GM13976 (cell line): ENCODE data around the gene NFU1.

ENCODE experiments used
- DNase-seq: peaks from one replicate; pipeline ENCODE4 v3.0.0; 2012; ENCODE audit warnings: low spot score
- CTCF ChIP-seq: IDR thresholded peaks from 2 replicates; pipeline ENCODE4 v1.5.1; 2012; ENCODE audit warnings: borderline replicate concordance, mild to moderate bottlenecking; ENCODE audit not compliant: insufficient read depth; ENCODE audit errors: extremely low read depth, missing control alignments, control extremely low read depth
- in situ Hi-C: fragments of 300-500 bp; cut with MboI; formaldehyde crosslinking; loops from one replicate; pipeline ENCODE4 v1.12.0; 2022; ENCODE audit warnings: low sequenced_read_pairs, mixed read lengths, inconsistent platforms; ENCODE audit not compliant: unreplicated experiment

Gene NFU1

GRCh38 chr2:69474688-69475087 is 37.5 kb upstream of the NFU1 start:
- in situ Hi-C loops: no loop called here
- TF ChIP-seq CTCF: no peak

DNA sequence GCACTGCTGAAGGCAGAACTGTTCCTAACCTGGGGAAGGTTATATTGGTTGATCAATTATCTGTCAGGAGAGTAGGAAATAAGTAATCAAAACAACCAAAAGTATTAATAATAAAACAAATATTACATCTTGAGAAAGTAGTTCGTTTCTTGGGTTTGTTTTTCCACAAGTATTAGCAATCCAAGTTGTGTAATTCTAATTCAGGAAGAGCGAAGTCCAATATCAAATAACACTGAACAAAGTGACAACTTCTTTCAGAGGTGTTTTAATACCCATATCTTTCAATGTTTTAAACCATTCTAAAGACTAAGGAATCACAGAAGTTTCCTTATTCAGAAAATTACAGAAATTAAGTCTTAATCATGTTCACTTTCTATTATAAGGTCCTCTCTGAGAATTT is 34.6 kb upstream of the NFU1 start:
- in situ Hi-C loops: no loop called here
- no peak for DNase-seq

More at GRCh38 chr2:69474688-69475087, 37.5 kb upstream of the NFU1 start:
- DNase-seq: no peak

DNA sequence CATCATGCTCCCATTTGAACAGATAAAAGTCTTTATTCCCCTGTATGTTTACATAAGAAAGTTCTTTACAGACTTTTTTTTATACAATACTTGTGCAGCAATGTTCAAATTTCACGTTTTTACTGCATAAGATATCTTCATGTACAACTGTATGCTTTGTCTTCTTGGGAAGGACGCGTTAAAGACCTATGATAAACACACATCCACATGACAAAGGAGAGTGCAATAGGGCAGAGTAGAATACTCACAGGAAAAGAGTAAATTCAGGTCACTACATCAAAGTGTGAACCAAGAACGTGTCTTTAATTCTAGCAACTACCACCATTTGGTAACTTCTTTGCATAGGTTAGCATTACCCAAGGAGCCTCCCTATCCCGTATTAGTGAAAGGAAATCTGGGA is 33.7 kb upstream of the NFU1 start:
- no peak for DNase-seq
- in situ Hi-C loops: no loop called here
- TF ChIP-seq CTCF: no peak

More for the DNA sequence above, 34.6 kb upstream of the NFU1 start:
- no peak for TF ChIP-seq CTCF

DNA sequence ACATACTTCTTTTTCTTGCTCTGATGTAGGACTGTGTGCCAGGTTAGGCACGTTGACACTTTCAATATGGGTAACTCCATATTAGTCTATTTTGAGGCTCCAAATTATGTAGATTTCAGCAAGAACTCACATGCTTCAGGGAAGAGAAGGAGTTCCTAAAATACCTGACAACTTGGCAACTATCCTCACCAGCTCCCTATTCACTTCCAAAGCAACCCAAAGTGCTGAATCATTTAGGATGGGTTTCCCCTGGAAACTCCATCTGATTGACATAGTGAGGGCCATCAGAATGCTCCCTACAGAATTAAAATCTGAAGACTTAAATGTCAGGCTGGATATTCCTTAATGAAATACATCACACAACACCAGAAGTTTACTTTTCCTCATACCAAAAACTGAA is 32.5 kb upstream of the NFU1 start:
- DNase-seq: no peak
- in situ Hi-C loops: no loop called here
- TF ChIP-seq CTCF: no peak

DNA sequence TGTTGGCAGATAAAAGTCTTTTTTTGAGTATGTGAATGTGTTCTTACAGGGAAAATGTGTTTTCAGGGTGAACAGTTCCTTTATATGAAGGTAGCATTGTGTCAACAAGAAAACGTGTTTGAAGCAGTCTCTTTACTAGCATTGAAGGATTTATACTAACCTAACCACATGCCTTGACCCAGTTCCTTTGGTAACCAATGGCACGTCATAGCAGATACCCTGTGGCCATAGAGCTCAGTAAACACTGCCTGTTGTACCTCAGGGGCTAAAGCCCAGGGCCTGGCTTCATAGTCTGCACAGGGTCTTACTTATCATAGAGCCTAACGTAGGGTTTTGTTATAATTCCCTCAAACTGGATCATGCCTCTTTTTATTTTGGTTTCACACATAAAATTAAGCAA is 32.1 kb upstream of the NFU1 start:
- in situ Hi-C loops: no loop called here
- no peak for DNase-seq
- TF ChIP-seq CTCF: no peak

DNA sequence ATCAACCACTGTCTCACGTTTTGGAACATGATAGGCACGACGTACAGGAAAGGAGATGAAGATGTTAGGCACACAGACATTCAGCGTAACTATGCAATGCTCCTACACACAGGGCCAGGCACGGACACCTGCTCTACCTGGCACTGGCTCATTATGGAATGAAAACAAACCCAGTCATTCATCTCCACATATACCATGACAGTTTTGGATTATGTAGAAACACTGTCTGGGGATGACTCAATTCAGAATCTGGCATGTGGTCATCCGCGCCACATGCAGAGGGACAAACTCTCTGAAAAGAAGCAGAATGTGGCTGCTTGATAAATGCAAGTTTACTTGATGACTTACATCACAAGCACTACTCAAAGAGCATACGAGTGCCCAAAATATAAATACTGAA is 29.5 kb upstream of the NFU1 start:
- DNase-seq: no peak
- no peak for TF ChIP-seq CTCF
- in situ Hi-C loops: no loop called here
